Body of pancreas (tissue), 4 donors: ENCODE results near the gene CIAO1. TPM values are rescaled to one million over a fixed set of nuclear protein-coding genes. Genes with fewer than 3 reads are reported as not detected.
A peak's percentile ranks its signal among the peaks of the same experiment; 100 is the strongest.

ENCODE experiments used
- ATAC-seq: fragments of 150-250 bp; one replicate; pipeline ENCODE4 v1.9.1; 2016
- DNase-seq, 4 donors: peaks; one replicate each; pipeline ENCODE4 v3.0.0-alpha.2; 2019
- H3K27ac ChIP-seq, 4 donors: fragments of 200-600 bp; sonication (generic); 1 replicate in 3 of 4; 2 replicates in 1 of 4; pipeline versions ENCODE4 v1.5.1 to v1.6.1; 2016 to 2019; ENCODE audit warnings: mild to moderate bottlenecking in 1 of 4, mixed read lengths in 1 of 4, moderate library complexity in 1 of 4
- H3K27me3 ChIP-seq, 2 donors: fragments of 200-600 bp; sonication (generic); one replicate each; pipeline ENCODE4 v1.6.0; 2016; ENCODE audit warnings: mild to moderate bottlenecking in 1 of 2
- H3K36me3 ChIP-seq, 2 donors: fragments of 200-600 bp; sonication (generic); replicated peaks in 1 of 2; 2 replicates each; pipeline ENCODE4 v1.5.1; 2016; ENCODE audit warnings: low read depth in 2 of 2; ENCODE audit not compliant: insufficient read depth in 1 of 2
- H3K4me1 ChIP-seq: fragments of 200-600 bp; sonication (generic); one replicate; pipeline ENCODE4 v1.6.0; 2016
- H3K4me3 ChIP-seq, 2 donors: fragments of 200-600 bp; sonication (generic); 1 replicate in 1 of 2; 2 replicates in 1 of 2; pipeline ENCODE4 v1.5.1; 2016 to 2019
- H3K9me3 ChIP-seq, 3 donors: fragments of 200-600 bp; sonication (generic); 1 replicate in 2 of 3; 2 replicates in 1 of 3; pipeline ENCODE4 v1.5.1; 2016
- POLR2A ChIP-seq, 3 donors: fragments of 450-650 bp; IDR thresholded peaks; one replicate each; pipeline ENCODE4 v1.6.1; 2016; ENCODE audit warnings: antibody characterized with exemption in 3 of 3, mild to moderate bottlenecking in 2 of 3
- WGBS, 2 donors: methylation state at CpG; one replicate each; pipeline ENCODE4 v1.1.5; 2017; 5-methylcytosine and 5-hydroxymethylcytosine counted together
- intact Hi-C: fragments of 100-400 bp; cut with DNase I; formaldehyde crosslinking; loops from one replicate; pipeline ENCODE4 v1.15.1; 2023
- total RNA-seq, 2 donors: library from RNA; depleted of rRNA; stranded (reverse); fragments of >200 nt; gene quantifications; one replicate each; pipeline ENCODE4 v1.1.0, GENCODE V29; 2016
- TF ChIP-seq, protein P1 (sequence below), 7 experiments: fragments of 450-650 bp in 4 of 7; fragments of 200-600 bp in 3 of 7; sonication (generic) in 3 of 7; IDR thresholded peaks; one replicate each; pipeline ENCODE4 v1.5.1; 2016 to 2019; ENCODE audit warnings: antibody characterized with exemption in 7 of 7

Gene CIAO1
- total RNA-seq, 2 donors from 2014 or later: 58.1 to 92.0 TPM

DNA sequence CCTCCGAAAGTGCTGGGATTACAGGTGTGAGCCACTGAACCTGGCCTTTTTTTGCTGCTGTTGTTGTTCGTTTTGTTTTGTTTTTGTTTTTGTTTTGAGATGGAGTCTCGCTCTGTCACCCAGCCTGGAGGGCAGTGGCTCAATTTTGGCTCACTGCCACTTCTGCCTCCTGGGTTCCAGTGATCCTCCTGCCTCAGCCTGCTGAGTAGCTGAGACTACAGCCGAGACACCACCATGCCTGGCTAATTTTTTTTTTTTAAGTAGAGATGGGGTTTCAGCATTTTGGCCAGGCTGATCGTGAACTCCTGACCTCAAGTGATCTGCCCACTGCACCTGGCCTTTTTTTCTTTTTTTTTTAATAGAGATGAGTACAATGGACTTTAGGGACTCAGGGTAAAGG is 22.2 kb upstream of the CIAO1 start:
- no peaks in the 10 kb centered on the region for H3K36me3 ChIP-seq
- ATAC-seq (no peak), DNase-seq (no peak)
- peaks cover 6% of the 10 kb centered on the region for H3K4me1 ChIP-seq
- H3K4me3 ChIP-seq: no peak overlapping the region
- 87 to 89% methylated on average over 5 of the region's 5 CpGs for WGBS, 2 donors
- intact Hi-C loops: no loop called here
- H3K27me3 ChIP-seq: no peaks in the 10 kb centered on the region
- no peak overlapping the region for H3K27ac ChIP-seq
- H3K9me3 ChIP-seq: no peaks in the 10 kb centered on the region
- TF ChIP-seq, protein P1, sequence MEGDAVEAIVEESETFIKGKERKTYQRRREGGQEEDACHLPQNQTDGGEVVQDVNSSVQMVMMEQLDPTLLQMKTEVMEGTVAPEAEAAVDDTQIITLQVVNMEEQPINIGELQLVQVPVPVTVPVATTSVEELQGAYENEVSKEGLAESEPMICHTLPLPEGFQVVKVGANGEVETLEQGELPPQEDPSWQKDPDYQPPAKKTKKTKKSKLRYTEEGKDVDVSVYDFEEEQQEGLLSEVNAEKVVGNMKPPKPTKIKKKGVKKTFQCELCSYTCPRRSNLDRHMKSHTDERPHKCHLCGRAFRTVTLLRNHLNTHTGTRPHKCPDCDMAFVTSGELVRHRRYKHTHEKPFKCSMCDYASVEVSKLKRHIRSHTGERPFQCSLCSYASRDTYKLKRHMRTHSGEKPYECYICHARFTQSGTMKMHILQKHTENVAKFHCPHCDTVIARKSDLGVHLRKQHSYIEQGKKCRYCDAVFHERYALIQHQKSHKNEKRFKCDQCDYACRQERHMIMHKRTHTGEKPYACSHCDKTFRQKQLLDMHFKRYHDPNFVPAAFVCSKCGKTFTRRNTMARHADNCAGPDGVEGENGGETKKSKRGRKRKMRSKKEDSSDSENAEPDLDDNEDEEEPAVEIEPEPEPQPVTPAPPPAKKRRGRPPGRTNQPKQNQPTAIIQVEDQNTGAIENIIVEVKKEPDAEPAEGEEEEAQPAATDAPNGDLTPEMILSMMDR (IDR thresholded peaks at IDR 0.05): no peak
- TF ChIP-seq POLR2A (IDR thresholded peaks at IDR 0.05): no peak

DNA sequence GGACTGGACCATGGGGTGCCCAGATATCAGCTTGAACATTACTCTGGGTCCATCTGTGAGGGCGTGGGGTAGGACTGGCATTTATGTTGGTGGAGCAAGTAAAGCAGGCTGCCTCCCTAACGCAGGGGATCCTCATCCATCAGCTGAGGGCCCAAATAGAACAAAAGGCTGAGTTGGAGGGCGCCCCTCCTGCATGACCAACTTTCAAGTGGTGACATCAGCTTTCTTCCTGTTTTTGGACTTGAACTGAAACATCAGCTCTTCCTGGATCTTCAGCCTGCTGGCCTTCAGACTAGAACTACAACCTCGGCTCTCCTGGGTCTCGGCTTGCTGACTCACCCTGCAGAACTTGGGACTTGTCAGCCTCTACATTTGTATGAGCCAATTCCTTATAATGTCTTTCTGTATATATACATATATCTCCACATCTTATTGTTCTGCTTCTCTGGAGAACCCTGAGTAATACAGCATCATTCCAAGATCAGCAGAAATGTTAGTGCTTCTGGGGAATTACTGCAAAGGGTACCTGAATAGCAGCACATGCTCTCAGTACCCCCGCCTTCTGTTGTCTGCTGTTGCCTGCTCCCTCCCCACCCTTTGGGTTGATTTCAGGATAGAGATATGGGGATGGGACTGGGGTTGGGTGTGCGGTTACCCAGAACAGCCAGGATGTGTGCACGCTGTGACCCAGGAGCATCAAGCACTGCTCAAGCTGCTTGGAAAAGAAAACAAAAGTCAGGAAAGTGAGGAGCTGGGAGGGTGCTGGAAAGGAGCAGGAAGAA is 20.2 kb upstream of the CIAO1 start:
- Histone ChIP-seq H3K36me3 (no peaks in the 10 kb centered on the region), H3K9me3 (no peaks in the 10 kb centered on the region), H3K4me3 (no peak overlapping the region), H3K27me3 (no peaks in the 10 kb centered on the region), H3K4me1 (peaks cover 6% of the 10 kb centered on the region), H3K27ac (peak overlapping the region in 1 of 4 donors; percentile 34)
- ATAC-seq (no peak), DNase-seq (peak in 1 of 4 donors; percentile 62)
- intact Hi-C loops: no loop called here
- no peak for TF ChIP-seq POLR2A (IDR thresholded peaks at IDR 0.05)
- TF ChIP-seq, protein P1 (IDR thresholded peaks at IDR 0.05): no peak
- 80 to 82% methylated on average over 8 of the region's 8 CpGs for WGBS, 2 donors

DNA sequence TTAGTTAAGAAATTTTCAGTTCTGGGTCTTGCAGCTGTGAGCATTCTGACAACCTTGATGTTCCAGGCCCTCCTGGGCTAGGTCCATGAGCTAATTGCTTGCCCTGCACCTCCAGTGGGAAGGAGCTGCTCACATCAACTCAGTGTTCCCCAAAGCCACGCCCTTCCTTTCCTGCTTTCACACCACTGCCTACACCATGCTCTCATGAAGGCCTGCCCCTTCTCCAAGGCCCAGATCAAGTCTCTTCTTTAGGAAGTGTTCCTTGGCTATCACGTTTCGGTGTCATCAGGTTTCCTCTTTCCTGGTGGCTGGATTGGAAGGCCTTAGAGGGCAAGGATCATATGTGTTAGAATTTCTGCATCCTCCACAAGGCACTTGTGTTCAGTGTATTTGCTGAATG is 19.0 kb upstream of the CIAO1 start:
- H3K4me3 ChIP-seq: no peak overlapping the region
- peaks cover 6% of the 10 kb centered on the region for H3K4me1 ChIP-seq
- H3K27ac ChIP-seq: no peak overlapping the region
- intact Hi-C loops: no loop called here
- no peak for TF ChIP-seq POLR2A (IDR thresholded peaks at IDR 0.05)
- TF ChIP-seq, protein P1 (IDR thresholded peaks at IDR 0.05): no peak
- ATAC-seq: no peak
- no peaks in the 10 kb centered on the region for H3K9me3 ChIP-seq
- no peaks in the 10 kb centered on the region for H3K27me3 ChIP-seq
- peaks cover 0 to 2% of the 10 kb centered on the region in 2 donors for H3K36me3 ChIP-seq
- DNase-seq: peak in 1 of 4 donors; percentile 35
- 75 to 85% methylated on average over 3 of the region's 3 CpGs for WGBS, 2 donors

DNA sequence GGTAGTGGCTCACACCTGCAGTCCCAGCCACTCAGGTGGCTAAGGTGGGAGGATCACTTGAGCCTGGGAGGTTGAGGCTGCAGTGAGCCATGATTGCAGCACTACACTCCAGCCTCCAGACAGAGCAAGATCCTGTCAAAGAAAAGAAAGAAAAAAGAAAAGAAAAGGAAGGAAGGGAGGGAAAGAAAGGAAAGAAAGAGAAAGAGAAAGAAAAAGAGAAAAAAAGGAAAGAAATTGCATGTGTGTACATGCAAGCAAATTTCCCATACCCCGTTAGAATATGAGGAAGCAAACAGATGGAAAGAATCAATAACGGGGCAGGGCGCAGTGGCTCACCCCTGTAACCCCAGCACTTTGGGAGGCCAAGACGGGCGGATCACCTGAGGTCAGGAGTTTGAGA is 18.1 kb upstream of the CIAO1 start:
- intact Hi-C loops: no loop called here
- Histone ChIP-seq H3K27me3 (no peaks in the 10 kb centered on the region), H3K4me1 (peaks cover 6% of the 10 kb centered on the region), H3K36me3 (peaks cover 5% of the 10 kb centered on the region in 2 donors), H3K27ac (no peak overlapping the region), H3K9me3 (no peaks in the 10 kb centered on the region), H3K4me3 (no peak overlapping the region)
- ATAC-seq (no peak), DNase-seq (no peak)
- TF ChIP-seq, protein P1 (IDR thresholded peaks at IDR 0.05): no peak
- no peak for TF ChIP-seq POLR2A (IDR thresholded peaks at IDR 0.05)
- WGBS, 2 donors: 39 to 51% methylated on average over 5 of the region's 5 CpGs

DNA sequence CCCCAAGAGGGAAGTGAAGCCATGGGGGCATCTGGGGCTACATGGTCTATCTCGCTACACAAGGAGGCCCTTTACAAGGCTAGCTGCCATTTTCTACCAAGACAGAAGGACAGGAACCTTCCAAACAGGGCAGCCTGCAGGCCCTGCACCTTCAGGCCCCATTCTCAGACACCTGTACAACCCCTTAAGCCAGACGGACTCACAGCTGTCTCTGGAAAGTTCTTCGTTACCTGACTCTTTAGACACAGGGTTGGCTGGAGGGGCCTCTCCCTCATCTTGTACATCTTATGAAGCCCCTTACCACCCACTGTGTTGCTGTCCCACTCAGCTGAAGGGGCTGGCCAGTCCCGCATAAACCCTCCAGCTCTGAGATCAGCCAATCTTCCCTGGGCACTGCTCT is 17.4 kb upstream of the CIAO1 start:
- no peak for DNase-seq
- Histone ChIP-seq H3K4me3 (no peak overlapping the region), H3K27me3 (no peaks in the 10 kb centered on the region), H3K9me3 (no peaks in the 10 kb centered on the region), H3K4me1 (peaks cover 6% of the 10 kb centered on the region), H3K36me3 (peaks cover 10% of the 10 kb centered on the region in 2 donors), H3K27ac (no peak overlapping the region)
- ATAC-seq: no peak
- no peak for TF ChIP-seq POLR2A (IDR thresholded peaks at IDR 0.05)
- TF ChIP-seq, protein P1 (IDR thresholded peaks at IDR 0.05): no peak
- intact Hi-C loops: no loop called here
- WGBS, 2 donors: 90 to 97% methylated on average over 2 to 3 of the region's 4 CpGs
